ENCODE data around the gene CCDC9B.

Gene CCDC9B

GRCh38 chr15:40349163-40349562, 8.4 kb upstream of the CCDC9B start:
- DNase-seq (ENCODE audit: low read depth): no peak
- TF ChIP-seq, protein P1, sequence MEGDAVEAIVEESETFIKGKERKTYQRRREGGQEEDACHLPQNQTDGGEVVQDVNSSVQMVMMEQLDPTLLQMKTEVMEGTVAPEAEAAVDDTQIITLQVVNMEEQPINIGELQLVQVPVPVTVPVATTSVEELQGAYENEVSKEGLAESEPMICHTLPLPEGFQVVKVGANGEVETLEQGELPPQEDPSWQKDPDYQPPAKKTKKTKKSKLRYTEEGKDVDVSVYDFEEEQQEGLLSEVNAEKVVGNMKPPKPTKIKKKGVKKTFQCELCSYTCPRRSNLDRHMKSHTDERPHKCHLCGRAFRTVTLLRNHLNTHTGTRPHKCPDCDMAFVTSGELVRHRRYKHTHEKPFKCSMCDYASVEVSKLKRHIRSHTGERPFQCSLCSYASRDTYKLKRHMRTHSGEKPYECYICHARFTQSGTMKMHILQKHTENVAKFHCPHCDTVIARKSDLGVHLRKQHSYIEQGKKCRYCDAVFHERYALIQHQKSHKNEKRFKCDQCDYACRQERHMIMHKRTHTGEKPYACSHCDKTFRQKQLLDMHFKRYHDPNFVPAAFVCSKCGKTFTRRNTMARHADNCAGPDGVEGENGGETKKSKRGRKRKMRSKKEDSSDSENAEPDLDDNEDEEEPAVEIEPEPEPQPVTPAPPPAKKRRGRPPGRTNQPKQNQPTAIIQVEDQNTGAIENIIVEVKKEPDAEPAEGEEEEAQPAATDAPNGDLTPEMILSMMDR (conservative IDR thresholded peaks at IDR 0.05; ENCODE audit: low read depth, low read length): no peak
- no peak overlapping the region for H3K4me3 ChIP-seq (ENCODE audit: low read length)

GRCh38 chr15:40348474-40348870, 7.7 kb upstream of the CCDC9B start:
- no peak overlapping the region for H3K4me3 ChIP-seq (ENCODE audit: low read length)
- TF ChIP-seq, protein P1 (conservative IDR thresholded peaks at IDR 0.05; ENCODE audit: low read depth, low read length): no peak
- no peak for DNase-seq (ENCODE audit: low read depth)

- H3K4me3 ChIP-seq (ENCODE audit: low read length): no peak overlapping the region
- no peak for DNase-seq (ENCODE audit: low read depth)
- TF ChIP-seq, protein P1 (conservative IDR thresholded peaks at IDR 0.05; ENCODE audit: low read depth, low read length): no peak
Measured at GRCh38 chr15:40347559-40348473, 7.1 kb upstream of the CCDC9B start.

DNA sequence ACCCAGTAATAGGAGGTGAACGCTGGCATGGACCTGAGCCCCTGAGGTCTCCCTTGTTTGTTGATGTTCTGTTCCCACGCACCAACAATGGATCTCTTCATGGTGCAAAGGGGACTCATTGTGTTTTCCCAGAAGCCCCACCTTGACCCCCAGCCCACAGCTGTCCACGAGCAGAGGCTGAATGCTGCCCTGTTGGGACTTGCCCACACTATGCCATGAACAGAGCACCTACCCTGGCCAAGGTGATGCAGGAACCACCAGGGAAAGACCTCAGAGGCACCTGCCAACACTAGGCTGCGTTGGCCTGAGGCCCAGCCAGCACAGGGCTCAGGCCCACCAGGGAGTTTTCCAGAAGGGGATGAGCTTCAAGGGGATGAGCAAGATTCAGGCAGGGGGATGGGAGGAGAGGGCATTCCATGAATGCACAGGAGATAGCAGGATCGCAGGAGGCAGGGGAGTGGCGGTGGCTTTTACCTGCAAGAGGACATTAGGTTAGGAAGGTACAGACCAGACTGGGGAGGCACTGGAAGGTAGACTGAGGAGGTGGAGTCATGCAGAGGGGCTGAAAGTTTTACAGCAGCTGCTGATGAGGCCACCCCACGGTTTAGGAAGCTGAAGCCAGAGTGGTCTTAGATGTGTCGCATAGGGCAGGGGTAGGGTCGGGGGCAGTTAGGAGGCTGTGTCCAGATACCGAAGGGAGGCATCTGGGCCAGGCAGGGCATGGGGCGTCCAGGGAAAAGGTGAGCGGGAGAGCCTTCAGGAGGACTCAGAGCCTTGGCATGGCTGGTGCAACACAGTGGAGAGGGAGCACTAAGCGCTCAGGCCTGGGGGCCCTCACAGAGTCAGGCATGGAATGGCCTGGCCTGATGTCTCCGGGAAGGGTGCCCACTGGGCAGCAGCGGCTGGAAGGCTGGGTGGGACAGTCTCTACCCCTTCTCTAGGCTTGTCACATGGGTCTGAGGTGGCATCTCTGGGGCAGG, 6.1 kb upstream of the CCDC9B start:
- TF ChIP-seq, protein P1 (conservative IDR thresholded peaks at IDR 0.05; ENCODE audit: low read depth, low read length): no peak
- no peak for DNase-seq (ENCODE audit: low read depth)
- H3K4me3 ChIP-seq (ENCODE audit: low read length): no peak overlapping the region

GRCh38 chr15:40345867-40346578, 5.3 kb upstream of the CCDC9B start:
- TF ChIP-seq, protein P1 (conservative IDR thresholded peaks at IDR 0.05; ENCODE audit: low read depth, low read length): no peak
- no peak for DNase-seq (ENCODE audit: low read depth)
- no peak overlapping the region for H3K4me3 ChIP-seq (ENCODE audit: low read length)

DNA sequence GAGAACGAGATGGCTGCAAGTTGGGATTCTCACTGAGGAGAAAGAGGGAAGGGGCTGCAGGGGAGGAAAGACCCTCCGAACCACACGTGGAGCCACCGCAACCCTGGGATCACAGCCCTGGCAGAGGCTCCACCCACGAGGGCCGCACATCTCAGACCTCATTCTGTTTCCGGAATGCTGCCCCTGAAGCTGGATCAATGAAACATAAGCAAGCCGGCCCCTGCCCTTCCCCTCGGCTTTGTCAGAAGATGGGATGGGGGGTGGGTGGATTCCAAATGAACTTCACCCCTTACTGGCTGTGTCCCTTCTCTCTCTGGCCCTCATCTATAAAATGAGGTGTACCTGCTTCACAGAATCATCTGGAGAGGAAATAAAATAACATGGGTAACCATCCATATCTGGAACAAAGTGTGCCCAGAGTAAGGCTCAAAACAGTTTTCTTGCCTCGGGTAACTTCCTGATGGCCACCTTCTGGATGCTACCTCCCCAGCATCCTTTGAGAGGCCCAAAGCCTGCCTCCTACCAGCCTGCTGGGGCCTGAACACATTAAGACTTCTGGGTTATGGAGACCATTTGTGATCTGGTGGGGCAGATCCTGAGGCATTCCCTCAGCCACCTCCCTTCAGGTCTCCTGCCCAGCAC, 4.6 kb upstream of the CCDC9B start:
- TF ChIP-seq, protein P1 (conservative IDR thresholded peaks at IDR 0.05; ENCODE audit: low read depth, low read length): no peak
- H3K4me3 ChIP-seq (ENCODE audit: low read length): no peak overlapping the region

More for the DNA sequence above, 4.6 kb upstream of the CCDC9B start:
- no peak for DNase-seq (ENCODE audit: low read depth)
